Endometrial microvascular endothelial cells (primary cell): ENCODE data around the gene ARHGEF1. TPM values are rescaled to one million over a fixed set of nuclear protein-coding genes. Genes with fewer than 3 reads are reported as not detected.
"Not testable (repeated sequence)": the region's sequence is repeated elsewhere in the genome, so short reads cannot be mapped to it uniquely, and the experiment has no call there.

Experiments
- in situ Hi-C: cut with HindIII; loops from 2 replicates; pipeline ENCODE4 v1.10.0; 2017; ENCODE audit warnings: low sequenced_read_pairs, low pct_unique_long_range_greater_than_20kb; ENCODE audit errors: inconsistent ontology term
- total RNA-seq: library from RNA; depleted of rRNA; stranded (reverse); fragments of >200 nt; gene quantifications from one replicate; pipeline ENCODE4 v1.2.3, GENCODE V29; 2015; ENCODE audit errors: inconsistent ontology term

ARHGEF1 gene
- total RNA-seq, 1 donor from 2014 or later, result 89.6 TPM

- in situ Hi-C loops, result no loop called here
Observed at GRCh38 chr19:41935760-41936415, 52.9 kb downstream of the ARHGEF1 start.

- in situ Hi-C loops, result no loop called here
Observed at GRCh38 chr19:41936416-41936850, 53.4 kb downstream of the ARHGEF1 start.

GRCh38 chr19:41936961-41937360, 54.0 kb downstream of the ARHGEF1 start:
- in situ Hi-C loops, result no loop called here

GRCh38 chr19:41937525-41938468, 54.8 kb downstream of the ARHGEF1 start:
- in situ Hi-C loops, result no loop called here

- in situ Hi-C loops, result not testable (repeated sequence)
Observed at GRCh38 chr19:41939209-41939608, 56.2 kb downstream of the ARHGEF1 start.

- in situ Hi-C loops, result no loop called here
Observed at GRCh38 chr19:41939861-41940730, 57.1 kb downstream of the ARHGEF1 start.

- in situ Hi-C loops, result no loop called here
Observed at GRCh38 chr19:41940731-41941409, 57.9 kb downstream of the ARHGEF1 start.

- in situ Hi-C loops, result no loop called here
Observed at GRCh38 chr19:41941410-41942202, 58.6 kb downstream of the ARHGEF1 start.

GRCh38 chr19:41944336-41944735, 61.4 kb downstream of the ARHGEF1 start:
- in situ Hi-C loops, result no loop called here

GRCh38 chr19:41945135-41945766, 62.3 kb downstream of the ARHGEF1 start:
- in situ Hi-C loops, result no loop called here

- in situ Hi-C loops, result no loop called here
Observed at GRCh38 chr19:41947091-41947490, 64.1 kb downstream of the ARHGEF1 start.

GRCh38 chr19:41951686-41952172, 68.7 kb downstream of the ARHGEF1 start:
- in situ Hi-C loops, result no loop called here

- in situ Hi-C loops, result no loop called here
Observed at GRCh38 chr19:41955521-41955920, 72.5 kb downstream of the ARHGEF1 start.

GRCh38 chr19:41956621-41957020, 73.6 kb downstream of the ARHGEF1 start:
- in situ Hi-C loops, result no loop called here
